ENCODE results near the gene PRR3.
"Not testable (repeated sequence)": the region's sequence is repeated elsewhere in the genome, so short reads cannot be mapped to it uniquely, and the experiment has no call there.

DNA sequence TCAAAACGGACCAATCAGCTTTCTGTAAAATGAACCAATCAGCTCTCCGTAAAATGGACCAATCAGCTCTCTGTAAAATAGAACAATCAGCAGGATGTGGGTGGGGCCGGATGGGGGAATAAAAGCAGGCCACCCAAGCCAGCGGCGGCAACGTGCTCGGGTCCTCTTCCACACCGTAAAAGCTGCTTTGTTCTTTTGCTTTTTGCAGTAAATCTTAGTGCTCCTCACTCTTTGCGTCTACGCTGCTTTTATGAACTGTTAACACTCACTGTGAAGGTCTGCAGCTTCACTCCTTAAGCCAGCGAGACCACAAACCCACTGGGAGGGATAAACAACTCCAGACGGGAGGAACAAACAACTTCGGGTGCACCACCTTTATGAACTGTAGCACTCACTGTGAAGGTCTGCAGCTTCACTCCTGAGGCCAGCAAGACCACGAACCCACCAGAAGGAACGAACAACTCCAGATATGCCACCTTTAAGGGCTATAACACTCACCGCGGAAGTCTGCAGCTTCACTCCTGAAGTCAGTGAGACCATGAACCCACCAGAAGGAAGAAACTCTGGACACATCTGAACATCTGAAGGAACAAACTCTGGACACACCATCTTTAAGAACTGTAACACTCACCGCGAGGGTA is 38.5 kb upstream of the PRR3 start:
- not testable (repeated sequence) for TF ChIP-seq EZH2 (IDR thresholded peaks at IDR 0.05); POLR2AphosphoS5 (IDR thresholded peaks at IDR 0.05; ENCODE audit: borderline replicate concordance, low read depth, low read length)
